Amniotic epithelial cell (primary cell): ENCODE results near the gene TBX5.

Experiments
- DNase-seq: peaks from one replicate; pipeline ENCODE4 v3.0.0-alpha.2; 2010; ENCODE audit warnings: low read depth

Gene TBX5

GRCh38 chr12:114320101-114320500 is 85.8 kb downstream of the TBX5 start:
- DNase-seq = no peak

- no peak for DNase-seq
Measured at GRCh38 chr12:114319422-114319821, 86.5 kb downstream of the TBX5 start.

DNA sequence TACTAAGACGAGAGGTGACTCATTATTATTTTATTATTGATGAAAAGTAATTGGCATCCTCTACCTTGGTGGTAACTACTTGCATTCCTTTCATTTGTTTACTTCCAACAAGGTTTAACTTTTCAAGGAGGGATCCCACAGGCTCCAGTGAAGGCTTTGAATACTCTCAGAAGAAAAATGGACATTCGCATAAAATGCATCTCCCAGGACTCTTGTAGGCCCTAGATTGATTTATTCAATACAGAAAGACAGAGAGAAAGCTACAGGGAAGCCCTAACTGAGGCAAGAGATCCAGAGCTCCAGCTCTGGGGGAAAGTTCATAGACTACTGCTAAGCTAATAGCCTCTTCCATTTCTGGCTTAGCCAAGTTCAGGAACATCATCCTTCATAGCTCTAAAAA is 87.0 kb downstream of the TBX5 start:
- DNase-seq = no peak

GRCh38 chr12:114316076-114316475 is 89.9 kb downstream of the TBX5 start:
- DNase-seq = peak; percentile 16

- DNase-seq = no peak
Measured at GRCh38 chr12:114314974-114315720, 90.8 kb downstream of the TBX5 start.

DNA sequence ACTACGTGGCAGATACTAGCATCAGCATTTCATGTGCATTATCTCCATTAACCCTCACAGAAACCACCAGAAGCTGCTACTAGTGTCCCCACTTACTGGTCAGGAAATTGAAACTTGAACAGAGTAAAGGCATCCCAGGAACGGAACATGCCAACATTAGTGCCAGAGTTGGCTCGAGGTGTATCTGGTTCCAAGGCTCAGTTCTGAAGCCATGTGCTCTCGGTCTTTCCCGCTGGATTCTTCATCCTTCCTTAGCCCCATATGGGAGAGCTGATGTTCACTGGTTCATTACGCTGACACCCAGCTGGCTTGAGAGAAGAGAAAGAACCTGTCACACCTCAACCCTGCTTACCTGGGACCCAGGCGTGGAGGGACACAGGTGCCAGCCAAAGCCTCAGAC is 91.5 kb downstream of the TBX5 start:
- no peak for DNase-seq

DNA sequence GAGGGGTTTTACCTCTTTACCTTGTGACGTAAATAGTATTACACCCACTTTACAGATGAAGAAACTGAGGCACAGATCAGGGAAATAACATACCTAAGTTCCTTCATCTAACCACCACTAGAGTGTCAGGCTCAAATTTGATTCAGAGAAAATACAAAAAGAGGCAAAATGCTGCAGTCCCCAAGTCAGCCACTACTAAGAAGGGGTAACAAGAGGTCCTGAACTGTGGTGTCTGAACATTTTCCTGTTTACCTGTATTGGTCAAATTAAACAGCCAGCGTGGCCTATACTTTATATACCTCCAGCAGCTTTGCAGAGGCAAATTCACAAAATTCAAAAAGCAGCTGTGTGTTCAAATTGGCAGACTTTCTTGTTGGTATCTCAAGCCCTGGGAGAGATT is 92.0 kb downstream of the TBX5 start:
- DNase-seq = no peak

- no peak for DNase-seq
Measured at GRCh38 chr12:114311974-114312373, 94.0 kb downstream of the TBX5 start.

DNA sequence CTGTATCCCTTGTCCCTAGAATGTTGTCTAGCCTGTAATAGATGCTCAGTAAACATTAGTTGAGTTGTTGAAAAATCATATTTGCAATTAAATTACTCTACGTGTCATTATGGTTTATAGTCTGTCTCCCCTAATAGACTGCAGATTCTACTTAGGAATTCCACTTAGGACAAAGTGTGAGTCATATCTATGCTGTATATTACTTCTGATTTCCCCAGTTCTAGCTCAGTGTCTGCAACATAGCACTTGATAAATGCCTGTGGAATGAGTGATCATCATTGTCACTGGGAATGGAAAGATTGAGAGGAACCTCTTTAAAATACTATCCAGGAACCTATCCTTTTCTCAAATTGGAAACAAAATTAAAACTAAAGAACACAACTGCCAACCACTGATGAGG is 99.3 kb downstream of the TBX5 start:
- DNase-seq = peak; percentile 3

- no peak for DNase-seq
Measured at GRCh38 chr12:114305446-114305845, 100.5 kb downstream of the TBX5 start.
